ENCODE measurements around the gene COL9A1.

COL9A1 gene

DNA sequence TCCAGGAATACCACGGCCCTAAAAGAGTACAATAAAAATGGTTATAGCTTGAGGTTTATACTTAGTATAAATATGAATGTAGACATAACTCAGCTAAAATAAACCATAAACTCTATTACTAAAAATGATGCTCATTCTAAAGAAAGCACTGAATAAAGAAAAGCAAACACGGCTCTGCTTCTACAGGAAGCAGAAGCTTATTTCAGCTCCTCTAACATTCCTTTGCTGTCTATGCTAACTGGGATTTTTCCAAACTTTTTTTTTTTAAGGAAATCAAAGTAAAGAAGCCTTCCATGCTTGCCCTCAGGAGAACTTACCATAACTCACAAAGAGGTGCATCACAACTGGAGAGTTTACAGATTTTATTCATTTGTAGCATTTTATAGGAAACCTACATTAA, 30.8 kb downstream of the COL9A1 start:
- Mint-ChIP-seq H3K27ac (no peak overlapping the region), H3K36me3 (ENCODE audit: low read depth) (no peaks in the 10 kb centered on the region), H3K27me3 (peaks cover 19% of the 10 kb centered on the region)

DNA sequence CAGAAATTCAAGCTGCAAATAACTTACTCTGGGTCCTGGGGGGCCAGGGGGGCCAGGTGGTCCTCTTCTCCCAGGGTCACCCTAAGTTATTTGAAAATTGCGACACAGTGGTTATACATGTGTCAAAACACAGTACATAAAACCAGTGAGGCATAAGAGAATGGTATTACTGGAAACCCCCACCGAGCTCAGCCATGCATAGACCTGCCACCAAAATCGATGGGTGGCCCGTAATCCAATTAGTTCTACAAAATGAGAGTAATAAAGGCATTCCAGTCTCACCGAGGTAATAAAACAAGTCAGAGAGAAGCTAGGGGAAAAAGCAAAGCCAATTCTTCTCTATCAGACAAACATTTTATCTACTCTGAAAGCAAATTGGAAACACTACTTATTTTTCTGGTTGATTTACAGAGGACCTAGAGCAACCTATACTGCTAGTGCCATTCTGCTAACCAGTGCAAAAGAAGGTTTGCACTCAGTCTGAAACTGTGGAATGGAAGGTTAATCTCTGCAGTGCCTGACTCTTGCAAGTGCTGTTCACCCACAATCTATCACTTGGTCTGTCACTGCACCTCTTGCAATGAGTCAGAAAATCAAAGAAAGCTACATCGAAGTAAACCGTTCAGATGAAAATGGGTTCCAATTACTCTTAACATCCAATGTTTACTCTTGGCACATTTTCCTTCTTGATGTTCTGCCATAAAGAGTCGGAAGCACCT, 32.4 kb downstream of the COL9A1 start:
- H3K27ac Mint-ChIP-seq, result no peak overlapping the region
- H3K36me3 Mint-ChIP-seq (ENCODE audit: low read depth), result no peaks in the 10 kb centered on the region
- H3K27me3 Mint-ChIP-seq, result peaks cover 14% of the 10 kb centered on the region
- H3K4me1 Mint-ChIP-seq (ENCODE audit: low read depth), result no peaks in the 10 kb centered on the region
- H3K4me3 Mint-ChIP-seq, result no peak overlapping the region
- H3K9me3 Mint-ChIP-seq, result no peaks in the 10 kb centered on the region

More for the DNA sequence above, 30.8 kb downstream of the COL9A1 start:
- H3K4me1 Mint-ChIP-seq (ENCODE audit: low read depth), result no peaks in the 10 kb centered on the region
- no peak overlapping the region for H3K4me3 Mint-ChIP-seq
- no peaks in the 10 kb centered on the region for H3K9me3 Mint-ChIP-seq

DNA sequence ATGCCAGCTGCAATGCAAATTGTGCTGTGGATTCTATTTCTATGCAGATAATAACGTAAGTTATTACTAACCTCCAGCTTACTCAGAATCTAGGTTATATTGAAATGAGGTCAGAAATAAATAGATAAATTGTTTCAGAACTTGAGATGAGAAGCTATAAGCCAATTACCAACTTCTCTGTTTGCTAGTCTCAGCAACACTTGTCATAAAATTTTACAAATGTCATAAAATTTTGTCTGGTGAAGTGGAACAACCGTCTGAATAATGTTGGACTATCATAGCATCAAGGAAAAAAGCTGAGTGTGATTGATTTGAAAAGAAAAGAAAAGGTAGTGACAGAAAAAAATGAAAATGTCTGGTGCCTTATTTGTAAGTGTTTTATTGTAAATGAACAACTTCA, 36.7 kb downstream of the COL9A1 start:
- Mint-ChIP-seq H3K4me1 (ENCODE audit: low read depth) (no peaks in the 10 kb centered on the region), H3K27ac (no peak overlapping the region), H3K27me3 (peaks cover 11% of the 10 kb centered on the region), H3K4me3 (no peak overlapping the region), H3K36me3 (ENCODE audit: low read depth) (no peaks in the 10 kb centered on the region), H3K9me3 (no peaks in the 10 kb centered on the region)

DNA sequence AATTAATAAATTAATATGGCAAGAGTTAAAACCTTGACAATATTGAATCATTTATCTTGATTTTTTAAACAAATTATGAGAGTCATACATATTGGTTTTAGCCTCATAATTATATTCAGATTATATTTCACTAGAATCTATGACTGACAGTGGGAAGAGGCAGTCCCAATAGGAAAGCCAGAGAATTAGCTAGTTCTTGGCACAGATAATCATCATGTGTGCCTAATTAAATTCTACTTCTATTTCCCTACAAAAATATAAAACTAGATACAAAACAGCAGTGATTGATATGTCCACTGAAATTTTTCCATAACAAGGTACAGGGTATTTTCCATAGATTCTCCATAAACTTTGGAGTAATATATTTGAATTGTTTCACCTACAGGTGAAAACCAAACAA, 38.6 kb downstream of the COL9A1 start:
- no peaks in the 10 kb centered on the region for H3K4me1 Mint-ChIP-seq (ENCODE audit: low read depth)
- no peaks in the 10 kb centered on the region for H3K9me3 Mint-ChIP-seq
- no peaks in the 10 kb centered on the region for H3K36me3 Mint-ChIP-seq (ENCODE audit: low read depth)
- no peak overlapping the region for H3K4me3 Mint-ChIP-seq
- no peak overlapping the region for H3K27ac Mint-ChIP-seq
- H3K27me3 Mint-ChIP-seq, result peaks cover 8% of the 10 kb centered on the region

DNA sequence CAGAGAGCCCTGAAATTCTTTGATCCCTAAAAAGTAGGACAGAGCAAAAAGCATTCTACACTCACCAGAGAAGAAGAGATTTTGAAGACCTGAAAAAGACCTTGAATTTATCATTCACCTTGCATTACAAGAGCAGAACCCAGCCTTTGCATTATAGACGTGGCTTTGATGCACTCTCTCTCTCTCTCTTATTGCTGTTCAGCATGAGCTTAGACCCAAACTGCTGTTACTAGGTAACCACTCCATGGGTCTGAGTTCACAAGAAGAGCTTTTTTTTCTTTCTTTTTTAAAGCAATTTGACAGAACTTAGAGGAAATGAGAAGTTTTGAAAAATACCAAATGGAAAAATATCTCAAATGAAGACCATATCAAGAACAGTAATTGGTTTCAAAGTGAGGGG, 44.4 kb downstream of the COL9A1 start:
- H3K4me3 Mint-ChIP-seq, result no peak overlapping the region
- H3K9me3 Mint-ChIP-seq, result no peaks in the 10 kb centered on the region
- no peaks in the 10 kb centered on the region for H3K4me1 Mint-ChIP-seq (ENCODE audit: low read depth)
- H3K27ac Mint-ChIP-seq, result no peak overlapping the region
- peaks cover under 1% of the 10 kb centered on the region for H3K27me3 Mint-ChIP-seq
- no peaks in the 10 kb centered on the region for H3K36me3 Mint-ChIP-seq (ENCODE audit: low read depth)

DNA sequence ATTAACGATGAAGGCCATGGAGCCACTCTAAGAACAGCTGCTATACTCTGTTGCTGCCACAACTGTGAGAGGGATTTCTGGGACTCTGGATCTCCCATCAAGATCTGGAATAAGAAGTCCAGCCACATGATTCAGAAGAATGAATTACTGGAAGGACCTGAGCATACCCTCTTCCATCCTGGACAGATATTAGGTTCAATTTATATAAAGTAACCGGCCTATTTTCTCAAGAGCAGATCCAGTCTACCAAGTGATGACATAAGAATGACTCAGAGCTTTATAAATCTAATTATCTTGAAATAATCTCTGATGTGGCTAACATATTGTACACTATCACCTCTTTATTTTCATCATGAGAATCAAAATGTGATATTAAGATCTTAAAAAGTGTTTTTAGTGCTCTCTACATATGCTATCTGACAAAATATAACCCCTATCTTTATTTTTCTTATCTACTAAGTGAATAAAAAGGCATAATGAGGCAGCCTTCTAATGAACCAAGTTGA, 45.1 kb downstream of the COL9A1 start:
- H3K27ac Mint-ChIP-seq, result no peak overlapping the region
- no peaks in the 10 kb centered on the region for H3K4me1 Mint-ChIP-seq (ENCODE audit: low read depth)
- H3K36me3 Mint-ChIP-seq (ENCODE audit: low read depth), result no peaks in the 10 kb centered on the region
- no peak overlapping the region for H3K4me3 Mint-ChIP-seq
- H3K9me3 Mint-ChIP-seq, result no peaks in the 10 kb centered on the region
- H3K27me3 Mint-ChIP-seq, result peaks cover 3% of the 10 kb centered on the region

DNA sequence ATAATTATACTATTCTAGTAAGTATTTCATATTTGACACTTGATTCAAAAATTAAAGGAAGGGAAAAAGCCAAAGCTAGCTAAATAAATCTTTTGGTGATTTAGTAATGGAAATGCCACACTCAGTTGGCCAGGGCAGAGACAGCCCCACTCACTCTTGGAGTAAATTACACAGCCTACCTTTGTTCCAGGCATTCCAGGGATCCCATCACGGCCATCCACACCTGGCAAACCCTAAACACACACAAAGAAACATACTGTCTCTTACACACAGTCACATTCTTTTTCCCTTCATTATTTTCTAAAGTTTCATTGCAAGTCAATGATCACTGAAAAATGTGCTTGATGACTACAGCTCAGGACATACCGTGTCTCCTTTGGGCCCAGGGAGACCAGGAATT, 48.1 kb downstream of the COL9A1 start:
- no peaks in the 10 kb centered on the region for H3K9me3 Mint-ChIP-seq
- peaks cover 6% of the 10 kb centered on the region for H3K27me3 Mint-ChIP-seq
- no peak overlapping the region for H3K27ac Mint-ChIP-seq
- H3K36me3 Mint-ChIP-seq (ENCODE audit: low read depth), result no peaks in the 10 kb centered on the region
- no peaks in the 10 kb centered on the region for H3K4me1 Mint-ChIP-seq (ENCODE audit: low read depth)
- H3K4me3 Mint-ChIP-seq, result no peak overlapping the region

DNA sequence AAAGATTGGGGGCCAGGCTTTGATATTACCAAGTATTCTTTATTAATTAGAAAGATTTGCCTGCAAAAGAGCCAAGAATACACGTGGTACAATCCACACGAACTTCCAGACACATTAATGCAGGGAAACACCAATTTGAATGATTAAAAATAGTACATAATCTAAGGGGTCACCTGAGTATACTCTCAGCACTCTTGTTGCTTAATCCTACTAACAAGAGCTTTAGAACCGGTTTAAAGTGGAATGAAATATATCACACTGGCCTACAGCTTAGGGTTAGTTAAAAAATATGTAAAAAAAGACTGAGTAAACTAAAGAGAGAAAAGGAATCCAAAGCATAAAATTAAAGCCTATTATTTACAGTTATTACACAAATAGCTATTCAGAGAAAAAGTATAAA, 49.0 kb downstream of the COL9A1 start:
- no peak overlapping the region for H3K4me3 Mint-ChIP-seq
- H3K9me3 Mint-ChIP-seq, result no peaks in the 10 kb centered on the region
- H3K27ac Mint-ChIP-seq, result no peak overlapping the region
- peaks cover 6% of the 10 kb centered on the region for H3K27me3 Mint-ChIP-seq
- H3K36me3 Mint-ChIP-seq (ENCODE audit: low read depth), result no peaks in the 10 kb centered on the region
- H3K4me1 Mint-ChIP-seq (ENCODE audit: low read depth), result no peaks in the 10 kb centered on the region

DNA sequence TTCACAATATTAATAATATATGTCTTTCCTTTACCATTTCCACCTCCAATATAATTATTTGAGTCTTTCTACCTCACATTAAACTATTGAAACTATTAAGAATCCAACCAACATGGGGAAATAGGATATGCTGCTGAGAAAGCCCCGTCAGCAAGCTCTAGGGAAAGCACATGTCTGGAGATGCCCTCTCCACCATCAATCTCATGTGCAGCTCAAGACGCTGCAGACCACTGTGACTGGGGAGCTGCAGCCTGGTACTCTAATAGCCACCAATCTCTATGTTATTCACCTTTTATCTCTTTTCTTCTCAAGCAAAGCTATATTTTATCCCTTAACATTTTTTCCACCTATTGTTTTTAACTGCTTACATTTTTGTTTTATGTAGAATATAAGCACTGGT, 50.3 kb downstream of the COL9A1 start:
- Mint-ChIP-seq H3K4me1 (ENCODE audit: low read depth) (no peaks in the 10 kb centered on the region), H3K36me3 (ENCODE audit: low read depth) (no peaks in the 10 kb centered on the region), H3K9me3 (no peaks in the 10 kb centered on the region), H3K4me3 (no peak overlapping the region), H3K27me3 (peaks cover 6% of the 10 kb centered on the region), H3K27ac (no peak overlapping the region)

DNA sequence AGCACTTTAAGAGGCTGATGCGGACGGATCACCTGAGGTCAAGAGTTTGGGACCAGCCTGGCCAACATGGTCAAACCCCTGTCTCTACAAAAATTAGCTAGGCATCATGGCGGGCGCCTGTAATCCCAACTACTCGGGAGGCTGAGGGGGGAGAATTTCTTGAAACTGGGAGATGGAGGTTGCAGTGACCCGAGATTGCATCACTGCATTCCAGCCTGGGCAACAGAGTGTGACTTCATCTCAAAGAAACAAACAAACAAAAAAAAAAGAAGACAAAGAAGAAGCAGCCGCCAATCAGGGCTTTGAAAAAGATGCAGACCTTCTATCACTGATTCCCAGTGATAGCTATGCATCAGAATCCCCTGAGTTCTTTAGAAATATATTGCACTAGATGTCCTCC, 56.8 kb downstream of the COL9A1 start:
- Mint-ChIP-seq H3K4me1 (ENCODE audit: low read depth) (no peaks in the 10 kb centered on the region), H3K36me3 (ENCODE audit: low read depth) (no peaks in the 10 kb centered on the region), H3K27me3 (no peaks in the 10 kb centered on the region), H3K9me3 (no peaks in the 10 kb centered on the region), H3K4me3 (no peak overlapping the region), H3K27ac (no peak overlapping the region)

DNA sequence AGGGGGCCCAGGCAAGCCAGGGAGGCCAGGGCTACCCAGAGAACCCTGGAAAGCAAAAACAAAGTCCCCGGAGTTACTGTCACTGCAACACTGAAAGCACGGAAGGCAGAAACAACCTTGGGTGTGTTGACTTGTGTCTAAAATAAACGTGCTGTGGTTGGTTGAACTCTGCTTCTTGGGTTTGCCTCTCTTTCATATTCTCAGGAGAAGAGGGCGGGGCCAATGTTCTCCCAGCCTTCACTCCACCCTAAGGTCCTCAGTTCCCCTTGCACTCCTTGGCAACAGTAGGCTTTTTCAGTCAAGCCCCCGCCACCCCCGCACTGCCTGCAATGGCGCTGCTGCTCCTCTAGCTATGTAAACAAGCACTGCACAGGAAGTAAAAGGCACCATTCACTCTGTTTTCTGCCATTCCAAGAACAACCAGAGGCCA, 60.9 kb downstream of the COL9A1 start:
- H3K27ac Mint-ChIP-seq, result no peak overlapping the region
- no peak overlapping the region for H3K4me3 Mint-ChIP-seq
- peaks cover 6% of the 10 kb centered on the region for H3K27me3 Mint-ChIP-seq
- no peaks in the 10 kb centered on the region for H3K9me3 Mint-ChIP-seq
- H3K4me1 Mint-ChIP-seq (ENCODE audit: low read depth), result no peaks in the 10 kb centered on the region
- H3K36me3 Mint-ChIP-seq (ENCODE audit: low read depth), result no peaks in the 10 kb centered on the region

DNA sequence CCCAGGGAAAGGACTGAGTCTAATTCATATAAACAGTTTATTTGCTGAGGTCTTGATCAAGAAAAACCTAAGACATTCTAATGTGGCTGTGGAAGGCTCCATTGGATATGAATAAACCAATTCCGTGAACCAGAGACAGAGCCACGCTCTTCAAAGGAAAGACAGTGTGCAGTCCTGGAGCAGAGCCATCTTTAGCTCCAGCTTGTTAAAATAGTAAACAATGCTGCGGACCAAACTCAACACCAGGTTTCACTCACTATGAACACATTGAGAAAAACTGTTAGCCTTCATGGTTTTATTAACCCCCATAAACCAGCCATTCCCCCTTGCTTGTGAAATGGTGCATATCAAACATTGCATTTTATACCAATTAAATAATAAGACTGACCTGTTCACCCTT, 61.9 kb downstream of the COL9A1 start:
- no peak overlapping the region for H3K27ac Mint-ChIP-seq
- peaks cover 8% of the 10 kb centered on the region for H3K27me3 Mint-ChIP-seq
- no peaks in the 10 kb centered on the region for H3K36me3 Mint-ChIP-seq (ENCODE audit: low read depth)
- no peaks in the 10 kb centered on the region for H3K4me1 Mint-ChIP-seq (ENCODE audit: low read depth)
- H3K9me3 Mint-ChIP-seq, result no peaks in the 10 kb centered on the region
- no peak overlapping the region for H3K4me3 Mint-ChIP-seq

DNA sequence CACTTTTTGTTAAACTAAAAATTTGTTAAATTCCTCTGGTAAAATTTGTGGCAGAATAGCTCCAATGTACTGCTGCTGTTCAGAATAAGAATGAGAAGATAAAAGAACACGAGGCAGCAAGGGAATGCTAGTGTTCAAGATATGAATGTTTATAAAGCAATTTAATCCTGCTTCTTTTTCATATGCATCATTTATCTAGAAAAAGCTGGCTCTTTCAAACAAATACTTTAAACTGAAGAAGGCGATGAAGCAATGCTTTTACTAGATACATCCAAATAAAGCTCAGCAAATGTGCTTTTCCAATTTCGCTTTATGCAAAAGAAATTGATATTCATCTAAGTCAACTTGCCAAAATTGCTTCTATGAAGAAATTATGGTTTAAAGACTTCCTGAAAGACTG, 66.5 kb downstream of the COL9A1 start:
- H3K27me3 Mint-ChIP-seq, result peaks cover 8% of the 10 kb centered on the region
- no peaks in the 10 kb centered on the region for H3K4me1 Mint-ChIP-seq (ENCODE audit: low read depth)
- no peak overlapping the region for H3K4me3 Mint-ChIP-seq
- H3K36me3 Mint-ChIP-seq (ENCODE audit: low read depth), result no peaks in the 10 kb centered on the region
- no peaks in the 10 kb centered on the region for H3K9me3 Mint-ChIP-seq
- no peak overlapping the region for H3K27ac Mint-ChIP-seq

DNA sequence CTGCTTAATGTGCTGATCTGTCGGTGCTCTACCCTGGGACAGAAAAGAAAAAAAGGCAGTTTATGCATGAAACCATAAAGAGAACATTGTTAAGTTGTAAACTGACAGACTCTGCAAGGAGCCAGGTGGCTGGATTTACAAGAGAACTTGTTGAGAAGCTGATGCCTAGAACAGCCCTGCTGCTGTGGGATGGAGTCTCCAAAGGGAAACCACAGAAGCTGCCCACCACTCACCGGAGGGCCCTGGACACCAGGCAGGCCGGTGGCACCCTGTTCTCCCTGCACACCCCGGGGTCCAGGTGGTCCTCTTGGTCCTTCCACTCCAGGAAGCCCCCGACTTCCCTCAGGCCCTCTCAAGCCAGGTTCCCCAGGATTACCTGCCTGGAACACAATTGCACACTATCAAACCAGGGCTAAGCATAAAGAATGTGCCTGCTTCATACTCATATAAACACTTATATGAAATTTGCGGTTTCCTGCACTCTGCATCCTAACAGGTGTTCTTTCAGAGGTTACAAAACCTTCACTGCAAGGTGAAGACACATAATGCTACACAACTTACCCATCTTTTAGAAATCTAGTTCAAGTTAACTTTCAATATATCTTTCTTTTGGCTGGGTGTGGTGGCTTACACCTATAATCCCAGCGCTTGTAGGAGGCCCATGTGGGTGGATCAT, 68.2 kb downstream of the COL9A1 start:
- H3K36me3 Mint-ChIP-seq (ENCODE audit: low read depth), result no peaks in the 10 kb centered on the region
- H3K27ac Mint-ChIP-seq, result no peak overlapping the region
- no peaks in the 10 kb centered on the region for H3K9me3 Mint-ChIP-seq
- H3K4me1 Mint-ChIP-seq (ENCODE audit: low read depth), result no peaks in the 10 kb centered on the region
- H3K27me3 Mint-ChIP-seq, result peaks cover 8% of the 10 kb centered on the region
- H3K4me3 Mint-ChIP-seq, result no peak overlapping the region

DNA sequence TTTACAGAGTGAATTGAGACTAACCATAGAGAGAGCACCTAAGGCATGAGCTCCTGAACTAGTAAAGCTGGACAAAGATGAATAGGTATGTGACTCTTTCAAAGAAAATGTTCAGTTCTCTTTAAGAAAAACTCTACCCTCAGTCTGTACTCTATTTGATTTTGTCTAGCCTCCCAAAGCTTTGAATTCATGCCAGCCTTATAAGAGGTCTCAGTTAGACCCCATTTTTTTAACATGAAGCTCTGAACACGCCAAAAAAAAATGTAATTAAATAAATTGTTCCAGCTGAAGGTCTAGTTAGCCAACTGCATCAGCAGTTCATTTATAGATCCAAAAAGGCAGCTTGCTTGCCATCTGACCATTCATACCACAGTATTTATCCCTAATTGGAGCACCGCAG, 71.6 kb downstream of the COL9A1 start:
- no peaks in the 10 kb centered on the region for H3K36me3 Mint-ChIP-seq (ENCODE audit: low read depth)
- no peak overlapping the region for H3K4me3 Mint-ChIP-seq
- H3K27ac Mint-ChIP-seq, result no peak overlapping the region
- H3K4me1 Mint-ChIP-seq (ENCODE audit: low read depth), result no peaks in the 10 kb centered on the region
- H3K9me3 Mint-ChIP-seq, result no peaks in the 10 kb centered on the region
- H3K27me3 Mint-ChIP-seq, result no peaks in the 10 kb centered on the region

DNA sequence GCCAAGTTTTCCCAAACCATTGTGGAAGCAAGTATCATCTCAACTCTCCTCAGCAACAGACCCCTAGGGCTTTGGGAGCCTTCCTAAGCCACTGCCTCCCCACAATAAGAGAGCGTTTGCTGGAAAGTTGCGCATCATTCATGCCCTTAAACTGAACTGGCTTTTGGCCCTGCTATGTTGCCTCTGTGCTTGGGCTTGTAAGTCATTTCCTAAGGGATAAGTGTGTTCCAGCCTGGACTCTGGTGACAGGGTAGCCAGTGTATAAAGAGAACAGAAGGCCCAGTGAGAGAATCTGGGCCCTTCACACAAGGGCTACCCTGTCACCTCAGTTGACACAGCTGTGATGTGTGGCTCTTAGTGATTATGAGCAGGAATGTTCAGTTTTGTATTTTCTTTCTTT, 77.8 kb downstream of the COL9A1 start:
- Mint-ChIP-seq H3K36me3 (ENCODE audit: low read depth) (no peaks in the 10 kb centered on the region), H3K4me3 (no peak overlapping the region), H3K4me1 (ENCODE audit: low read depth) (no peaks in the 10 kb centered on the region), H3K27me3 (peaks cover 9% of the 10 kb centered on the region), H3K9me3 (no peaks in the 10 kb centered on the region), H3K27ac (no peak overlapping the region)
